HG02623 (cell line): ENCODE measurements around the gene HADHB.
"Not testable (repeated sequence)": the region's sequence is repeated elsewhere in the genome, so short reads cannot be mapped to it uniquely, and the experiment has no call there.

Experiments used
- ATAC-seq: cut with Tn5 transposase; IDR thresholded peaks from one replicate; pipeline ENCODE4 v1.9.1; 2021; ENCODE audit warnings: moderate library complexity; ENCODE audit not compliant: unreplicated experiment

Gene HADHB

DNA sequence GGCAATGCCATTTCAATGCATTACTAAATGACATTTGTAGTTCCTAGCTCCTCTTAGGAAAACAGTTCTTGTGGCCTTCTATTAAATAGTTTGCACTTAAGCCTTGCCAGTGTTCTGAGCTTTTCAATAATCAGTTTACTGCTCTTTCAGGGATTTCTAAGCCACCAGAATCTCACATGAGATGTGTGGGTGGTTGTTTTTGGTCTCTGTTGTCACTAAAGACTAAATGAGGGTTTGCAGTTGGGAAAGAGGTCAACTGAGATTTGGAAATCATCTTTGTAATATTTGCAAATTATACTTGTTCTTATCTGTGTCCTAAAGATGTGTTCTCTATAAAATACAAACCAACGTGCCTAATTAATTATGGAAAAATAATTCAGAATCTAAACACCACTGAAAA, 45.3 kb downstream of the HADHB start:
- no peak for ATAC-seq

- ATAC-seq = no peak
Measured at GRCh38 chr2:26292646-26293045, 47.9 kb downstream of the HADHB start.

DNA sequence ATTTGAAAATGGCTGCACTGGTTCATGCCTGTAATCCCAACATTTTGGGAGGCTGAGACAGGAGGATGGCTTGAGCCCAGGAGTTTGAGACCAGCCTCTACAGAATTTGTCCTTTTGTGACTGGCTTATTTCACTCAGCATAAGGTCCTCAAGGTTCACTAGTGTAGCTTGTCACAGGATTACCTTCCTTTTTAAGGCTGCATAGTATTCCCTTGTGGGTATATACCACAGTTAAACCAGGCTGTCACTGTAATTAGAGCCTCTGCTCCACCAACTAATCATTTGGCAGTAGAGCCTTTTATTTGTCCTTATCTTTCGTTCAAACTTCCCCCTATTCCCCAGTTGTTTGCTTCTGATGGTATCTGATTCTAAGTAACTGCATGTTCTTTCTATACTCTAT, 50.8 kb downstream of the HADHB start:
- no peak for ATAC-seq

DNA sequence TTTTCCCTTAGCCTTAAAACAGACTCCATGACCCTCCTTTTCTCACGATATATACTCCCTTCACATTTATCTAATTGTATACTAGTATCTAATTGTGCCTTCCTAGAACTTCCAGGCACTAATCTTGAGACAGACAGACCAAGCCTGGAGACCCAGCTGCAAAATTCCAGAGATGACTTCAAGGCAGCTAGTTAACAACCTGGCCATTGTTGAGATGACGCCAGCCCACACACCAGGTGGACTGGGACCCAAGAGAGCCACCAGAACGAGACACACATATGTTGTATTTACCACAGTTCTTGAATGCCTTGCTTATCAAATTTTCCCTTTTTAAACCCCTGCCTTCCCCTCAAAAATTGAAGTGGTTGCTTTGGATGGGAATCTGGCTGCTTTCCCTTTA, 52.3 kb downstream of the HADHB start:
- no peak for ATAC-seq

GRCh38 chr2:26298286-26298637, 53.5 kb downstream of the HADHB start:
- ATAC-seq = no peak

DNA sequence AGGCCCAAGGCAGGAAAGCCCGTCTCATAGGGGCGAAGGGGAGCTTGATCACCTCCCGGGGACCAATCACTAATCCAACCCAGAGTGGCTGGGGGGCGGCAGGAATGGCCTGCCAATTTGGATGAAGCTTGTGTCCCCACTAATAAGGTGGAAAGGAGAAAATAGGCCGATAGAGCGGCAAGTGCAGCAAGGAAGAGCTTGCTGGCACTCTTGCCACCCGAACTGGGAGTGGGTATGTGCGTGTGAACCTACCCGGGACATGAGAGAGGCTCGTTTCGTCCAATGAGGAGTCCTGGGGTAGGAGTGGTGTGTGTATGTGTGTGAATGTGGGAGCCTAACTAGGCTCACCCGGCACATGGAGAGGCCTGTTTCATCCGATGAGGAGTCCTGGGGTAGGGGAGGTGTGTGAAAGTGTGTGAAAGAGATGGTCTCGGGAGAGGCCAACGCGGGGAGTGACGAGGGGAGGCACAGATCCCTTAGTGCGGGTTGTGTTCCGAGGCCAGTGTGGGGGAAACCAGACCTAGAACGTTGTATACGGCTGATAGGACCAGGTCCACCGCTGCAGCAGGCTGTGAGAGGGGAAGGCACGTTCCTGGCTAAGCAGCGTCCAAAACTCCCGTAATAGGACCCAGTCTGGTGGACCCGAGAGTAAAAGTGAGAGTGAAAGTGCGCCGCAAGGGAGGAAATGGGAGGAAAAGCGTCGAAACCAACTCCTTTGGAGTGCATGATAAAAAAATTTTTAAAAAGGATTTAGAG, 54.1 kb downstream of the HADHB start:
- ATAC-seq = no peak

DNA sequence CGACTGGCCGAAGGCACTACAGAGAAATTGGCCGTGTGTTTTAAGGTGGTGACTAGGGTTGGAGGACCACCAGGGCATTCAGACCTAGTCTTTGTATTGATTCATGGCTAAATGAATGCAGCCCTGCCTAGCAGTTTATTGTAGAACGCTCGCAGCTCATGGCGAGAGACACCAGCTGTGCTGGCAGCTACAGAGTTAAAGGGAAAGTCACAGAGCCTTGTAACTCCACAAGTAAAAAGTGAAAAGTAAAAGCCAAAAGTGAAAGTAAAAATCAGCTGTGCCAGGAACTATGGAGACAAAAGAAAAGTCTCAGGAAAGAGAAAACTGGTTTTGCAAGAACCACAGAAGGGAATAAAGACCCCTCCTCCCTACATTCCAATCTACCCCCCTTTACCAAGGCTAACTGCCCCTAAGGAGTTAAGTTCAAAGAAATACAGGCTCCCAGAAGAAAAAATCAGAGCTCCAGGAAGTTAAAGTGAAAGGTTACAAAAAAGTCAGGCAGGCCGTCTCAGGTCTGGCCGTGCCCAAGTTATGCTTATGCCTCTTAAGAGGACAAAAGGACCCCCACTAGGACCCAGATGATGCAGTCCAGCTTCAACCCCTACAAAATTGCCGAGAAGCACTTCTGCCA, 54.8 kb downstream of the HADHB start:
- no peak for ATAC-seq

- no peak for ATAC-seq
Measured at GRCh38 chr2:26300234-26300925, 55.6 kb downstream of the HADHB start.

GRCh38 chr2:26302846-26303245, 58.1 kb downstream of the HADHB start:
- ATAC-seq = no peak

- not testable (repeated sequence) for ATAC-seq
Measured at GRCh38 chr2:26305094-26305493, 60.4 kb downstream of the HADHB start.

GRCh38 chr2:26305540-26305939, 60.8 kb downstream of the HADHB start:
- no peak for ATAC-seq

- ATAC-seq = no peak
Measured at GRCh38 chr2:26309921-26310320, 65.2 kb downstream of the HADHB start.

GRCh38 chr2:26312471-26312870, 67.7 kb downstream of the HADHB start:
- ATAC-seq = no peak

DNA sequence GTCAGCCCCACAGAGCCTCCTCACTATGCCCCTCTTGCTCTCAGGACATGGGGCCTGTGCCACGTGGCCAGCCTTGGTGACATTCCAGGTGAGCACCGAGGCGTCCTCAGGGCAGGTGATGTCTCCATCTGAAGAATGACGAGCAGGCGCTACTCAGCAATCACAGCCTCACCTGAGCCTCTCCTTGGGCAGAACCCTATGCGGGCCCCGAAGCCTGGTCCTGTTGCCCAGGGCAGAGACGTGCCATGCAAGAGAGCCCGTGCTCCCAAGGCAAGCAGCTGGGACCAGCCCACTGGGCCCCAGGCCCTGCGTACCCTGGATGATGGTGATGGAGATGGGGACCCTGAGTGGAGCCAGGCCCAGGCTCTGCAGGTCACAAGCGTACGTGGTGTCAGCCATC, 68.7 kb downstream of the HADHB start:
- no peak for ATAC-seq

GRCh38 chr2:26314243-26314642, 69.5 kb downstream of the HADHB start:
- no peak for ATAC-seq

- ATAC-seq = no peak
Measured at GRCh38 chr2:26316041-26316440, 71.3 kb downstream of the HADHB start.

GRCh38 chr2:26316845-26317244, 72.1 kb downstream of the HADHB start:
- ATAC-seq = no peak

GRCh38 chr2:26317377-26318105, 72.8 kb downstream of the HADHB start:
- ATAC-seq = no peak

- no peak for ATAC-seq
Measured at GRCh38 chr2:26318950-26319349, 74.2 kb downstream of the HADHB start.

DNA sequence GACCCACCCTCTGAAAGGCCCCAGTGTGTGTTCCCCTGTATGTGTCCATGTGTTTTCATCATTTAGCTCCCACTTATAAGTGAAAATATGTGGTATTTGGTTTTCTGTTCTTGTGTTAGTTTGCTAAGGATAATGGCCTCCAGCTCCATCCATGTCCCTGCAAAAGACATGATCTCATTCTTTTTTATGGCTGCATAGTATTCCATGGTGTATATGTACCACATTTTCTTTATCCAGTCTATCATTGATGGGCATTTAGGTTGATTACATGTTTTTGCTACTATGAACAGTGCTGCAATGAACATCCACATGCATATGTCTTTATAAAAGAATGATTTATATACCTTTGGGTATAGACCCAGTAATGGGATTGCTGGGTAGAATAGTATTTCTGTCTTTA, 79.7 kb downstream of the HADHB start:
- not testable (repeated sequence) for ATAC-seq

DNA sequence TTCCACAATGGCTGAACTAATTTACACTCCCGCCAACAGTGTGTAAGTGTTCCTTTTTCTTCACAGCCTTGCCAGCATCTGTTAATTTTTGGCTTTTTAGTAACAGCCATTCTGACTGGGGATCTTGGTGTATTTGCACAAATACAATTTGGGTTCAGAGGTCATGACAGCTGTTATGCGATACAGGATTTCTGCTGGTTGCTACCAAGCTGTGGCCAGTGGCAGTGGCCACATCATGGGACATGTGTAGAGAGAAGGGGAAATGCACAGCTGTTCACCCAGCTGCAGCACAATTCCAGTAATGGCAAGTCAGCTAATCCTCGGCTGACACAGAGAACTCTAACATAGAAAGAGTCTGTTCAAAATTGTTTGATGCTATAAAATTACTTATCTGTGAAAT, 80.2 kb downstream of the HADHB start:
- ATAC-seq = no peak

GRCh38 chr2:26325851-26326250, 81.1 kb downstream of the HADHB start:
- no peak for ATAC-seq
